ENCODE data around the gene SNRK.

DNA sequence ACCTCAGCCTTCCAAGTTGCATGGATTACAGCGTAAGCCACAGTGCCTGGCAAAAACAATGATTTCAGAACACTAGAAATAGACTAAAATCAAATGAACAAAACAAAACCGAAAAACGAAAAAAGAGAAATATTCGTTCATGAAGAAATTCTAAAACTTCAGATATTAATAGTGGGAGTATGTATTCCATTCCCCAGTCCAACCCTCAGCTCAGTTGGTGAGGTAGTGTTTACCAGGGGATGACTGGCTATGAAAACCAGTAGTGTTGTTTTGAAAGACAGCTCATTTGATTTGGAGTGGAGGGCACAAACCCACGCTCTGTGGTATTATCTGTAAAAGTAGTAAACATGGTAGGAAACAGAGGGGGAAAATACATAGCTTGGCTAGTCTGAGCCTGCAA lies 6.8 kb upstream of the SNRK start:
- no peak for TF ChIP-seq CTCF (conservative IDR thresholded peaks at IDR 0.05; ENCODE audit: low read depth in 2 of 2)
- TF ChIP-seq EZH2phosphoT487 (IDR thresholded peaks at IDR 0.05; ENCODE audit: unreplicated experiment) = no peak

Data from GM23338 (cell line).